HuH-7.5 (cell line): Measurements from ENCODE around the gene IFNK.

Source experiments
- DNase-seq: peaks from one replicate; pipeline ENCODE4 v3.0.0; 2011; ENCODE audit warnings: low spot score

IFNK gene

GRCh38 chr9:27573634-27574590 lies 49.8 kb downstream of the IFNK start:
- DNase-seq, result peak; percentile 62
